Tibial nerve (tissue), 4 donors: ENCODE measurements around the gene DNAH6. TPM values are rescaled to one million over a fixed set of nuclear protein-coding genes. Genes with fewer than 3 reads are reported as not detected.

Source experiments
- DNase-seq, 2 donors: peaks; one replicate each; pipeline ENCODE4 v3.0.0-alpha.2; 2019; ENCODE audit warnings: low spot score in 2 of 2
- H3K27ac ChIP-seq, 4 donors: fragments of 200-600 bp; sonication (generic) in 3 of 4; one replicate each; pipeline ENCODE4 v1.5.1; 2017 to 2019; ENCODE audit warnings: mild to moderate bottlenecking in 1 of 4
- H3K27me3 ChIP-seq, 2 donors: fragments of 200-600 bp; sonication (generic) in 1 of 2; one replicate each; pipeline versions ENCODE4 v1.5.1 to v1.6.0; 2017 to 2019
- H3K36me3 ChIP-seq, 3 donors: fragments of 200-600 bp; sonication (generic); one replicate each; pipeline ENCODE4 v1.5.1; 2018 to 2019
- H3K4me1 ChIP-seq, 4 donors: fragments of 200-600 bp; sonication (generic) in 3 of 4; one replicate each; pipeline ENCODE4 v1.5.1; 2017 to 2019
- H3K4me3 ChIP-seq, 4 donors: fragments of 200-600 bp; sonication (generic) in 3 of 4; one replicate each; pipeline ENCODE4 v1.5.1; 2017 to 2019; ENCODE audit warnings: mild to moderate bottlenecking in 1 of 4, moderate library complexity in 1 of 4
- H3K9me3 ChIP-seq, 4 donors: fragments of 200-600 bp; sonication (generic) in 3 of 4; one replicate each; pipeline ENCODE4 v1.5.1; 2017 to 2019
- CTCF ChIP-seq, 5 experiments: fragments of 200-600 bp in 3 of 5; fragments of 450-650 bp in 2 of 5; sonication (generic) in 3 of 5; IDR thresholded peaks; one replicate each; pipeline ENCODE4 v1.5.1; 2016 to 2019; ENCODE audit warnings: antibody characterized with exemption in 5 of 5, mild to moderate bottlenecking in 3 of 5, moderate library complexity in 2 of 5
- EP300 ChIP-seq, 2 donors: sonication (generic); formaldehyde crosslinking; IDR thresholded peaks; one replicate each; pipeline ENCODE4 v1.6.1; 2017; ENCODE audit warnings: antibody characterized with exemption in 2 of 2, mild to moderate bottlenecking in 1 of 2
- POLR2A ChIP-seq, 2 donors: fragments of 450-650 bp; IDR thresholded peaks; one replicate each; pipeline ENCODE4 v1.6.1; 2017; ENCODE audit warnings: antibody characterized with exemption in 2 of 2, mild to moderate bottlenecking in 2 of 2, moderate library complexity in 2 of 2
- WGBS, 2 donors: methylation state at CpG; one replicate each; pipeline ENCODE4 v1.1.5; 2018; 5-methylcytosine and 5-hydroxymethylcytosine counted together
- total RNA-seq, 4 donors: library from RNA; depleted of rRNA; stranded (reverse); fragments of >200 nt; gene quantifications; one replicate each; pipeline ENCODE4 v1.1.0, GENCODE V29; 2016

The DNAH6 gene
- total RNA-seq, 4 donors from 2014 or later: 2.2 to 5.9 (median 2.7) TPM

GRCh38 chr2:84778911-84779690 is 262.8 kb downstream of the DNAH6 start:
- DNase-seq: no peak
- Histone ChIP-seq H3K4me1 (peaks cover 0 to 13% (median 0%) of the 10 kb centered on the region in 4 donors), H3K27me3 (no peaks in the 10 kb centered on the region), H3K4me3 (no peak overlapping the region), H3K9me3 (peaks cover 0 to 25% (median 5%) of the 10 kb centered on the region in 4 donors), H3K27ac (no peak overlapping the region), H3K36me3 (peaks cover 0 to 6% (median 0%) of the 10 kb centered on the region in 3 donors)
- TF ChIP-seq POLR2A (IDR thresholded peaks at IDR 0.05) (no peak), EP300 (IDR thresholded peaks at IDR 0.05) (no peak), CTCF (IDR thresholded peaks at IDR 0.05) (no peak)
- 87 to 98% methylated on average over 1 of the region's 1 CpG for WGBS, 2 donors

GRCh38 chr2:84779781-84780180 is 263.5 kb downstream of the DNAH6 start:
- H3K27ac ChIP-seq: no peak overlapping the region
- 83 to 86% methylated on average over 3 of the region's 3 CpGs for WGBS, 2 donors
- H3K36me3 ChIP-seq: peaks cover 0 to 6% (median 0%) of the 10 kb centered on the region in 3 donors
- H3K4me3 ChIP-seq: no peak overlapping the region
- TF ChIP-seq EP300 (IDR thresholded peaks at IDR 0.05) (no peak), POLR2A (IDR thresholded peaks at IDR 0.05) (no peak), CTCF (IDR thresholded peaks at IDR 0.05) (no peak)
- no peak for DNase-seq
- H3K9me3 ChIP-seq: peaks cover 0 to 18% (median 5%) of the 10 kb centered on the region in 4 donors
- H3K4me1 ChIP-seq: peaks cover 0 to 13% (median 0%) of the 10 kb centered on the region in 4 donors
- H3K27me3 ChIP-seq: no peaks in the 10 kb centered on the region

- peak overlapping the region in 1 of 4 donors; percentile 62 for H3K27ac ChIP-seq
- DNase-seq: no peak
- H3K9me3 ChIP-seq: no peaks in the 10 kb centered on the region
- no peaks in the 10 kb centered on the region for H3K27me3 ChIP-seq
- peaks cover 0 to 13% (median 0%) of the 10 kb centered on the region in 4 donors for H3K4me1 ChIP-seq
- 68 to 76% methylated on average over 3 of the region's 3 CpGs for WGBS, 2 donors
- TF ChIP-seq CTCF (IDR thresholded peaks at IDR 0.05) (no peak), POLR2A (IDR thresholded peaks at IDR 0.05) (no peak), EP300 (IDR thresholded peaks at IDR 0.05) (no peak)
- H3K36me3 ChIP-seq: peaks cover 0 to 6% (median 0%) of the 10 kb centered on the region in 3 donors
- H3K4me3 ChIP-seq: no peak overlapping the region
These were observed 265.8 kb downstream of the DNAH6 start for GRCh38 chr2:84781942-84782716.

- Histone ChIP-seq H3K27ac (peak overlapping the region in 1 of 4 donors; percentile 62), H3K4me3 (no peak overlapping the region)
These were observed 266.6 kb downstream of the DNAH6 start for GRCh38 chr2:84782717-84783442.

More at GRCh38 chr2:84782717-84783442, 266.6 kb downstream of the DNAH6 start:
- TF ChIP-seq EP300 (IDR thresholded peaks at IDR 0.05): no peak
- no peak for TF ChIP-seq POLR2A (IDR thresholded peaks at IDR 0.05)
- TF ChIP-seq CTCF (IDR thresholded peaks at IDR 0.05): no peak
- DNase-seq: no peak
- H3K27me3 ChIP-seq: no peaks in the 10 kb centered on the region
- H3K36me3 ChIP-seq: peaks cover 0 to 6% (median 0%) of the 10 kb centered on the region in 3 donors
- 81 to 97% methylated on average over 1 of the region's 1 CpG for WGBS, 2 donors
- H3K4me1 ChIP-seq: peaks cover 0 to 13% (median 0%) of the 10 kb centered on the region in 4 donors
- H3K9me3 ChIP-seq: no peaks in the 10 kb centered on the region
